Fibroblast of lung (primary cell): Measurements from ENCODE around the gene STAT3. TPM values are rescaled to one million over a fixed set of nuclear protein-coding genes. Genes with fewer than 3 reads are reported as not detected.
A peak's percentile ranks its signal among the peaks of the same experiment; 100 is the strongest.

Source experiments
- DNase-seq, 2 donors: peaks; one replicate each; pipeline versions ENCODE4 v3.0.0 to v3.0.0-alpha.2; 2010; ENCODE audit warnings: low read depth in 2 of 2
- H2AFZ ChIP-seq: 2 replicates; pipeline ENCODE4 v1.5.1; 2012; ENCODE audit warnings: low read length, control low read depth, inconsistent platforms
- H3K27ac ChIP-seq: 2 replicates; pipeline ENCODE4 v1.5.1; 2011; ENCODE audit warnings: low read length, control low read depth; ENCODE audit not compliant: insufficient read depth
- H3K27me3 ChIP-seq: 2 replicates; pipeline ENCODE4 v1.5.1; 2011; ENCODE audit warnings: mild to moderate bottlenecking, low read length; ENCODE audit not compliant: control insufficient read depth, insufficient read depth
- H3K36me3 ChIP-seq: 2 replicates; pipeline ENCODE4 v1.5.1; 2011; ENCODE audit warnings: low read length; ENCODE audit not compliant: control insufficient read depth, insufficient read depth
- H3K4me1 ChIP-seq: 2 replicates; pipeline ENCODE4 v1.5.1; 2011; ENCODE audit warnings: low read length; ENCODE audit not compliant: control insufficient read depth, insufficient read depth; ENCODE audit errors: extremely low read depth
- H3K4me2 ChIP-seq: 2 replicates; pipeline ENCODE4 v1.5.1; 2011; ENCODE audit warnings: low read length, control low read depth; ENCODE audit not compliant: insufficient read depth; ENCODE audit errors: extremely low read depth
- H3K4me3 ChIP-seq, 4 experiments: fragments of 200-600 bp in 1 of 4; sonication (generic) in 1 of 4; replicated peaks in 1 of 4; 2 replicates each; pipeline ENCODE4 v1.5.1; 2011 to 2016; ENCODE audit warnings: low read length in 4 of 4, low read depth in 3 of 4, mild to moderate bottlenecking in 3 of 4, control low read depth in 2 of 4, inconsistent platforms in 1 of 4, mixed read lengths in 1 of 4; ENCODE audit not compliant: insufficient read depth in 1 of 4; ENCODE audit errors: control extremely low read depth in 1 of 4
- H3K79me2 ChIP-seq: 2 replicates; pipeline ENCODE4 v1.5.1; 2012; ENCODE audit warnings: mild to moderate bottlenecking, low read length, inconsistent platforms; ENCODE audit not compliant: control insufficient read depth, insufficient read depth
- H3K9ac ChIP-seq: 2 replicates; pipeline ENCODE4 v1.5.1; 2011; ENCODE audit warnings: mild to moderate bottlenecking, low read length, control low read depth; ENCODE audit not compliant: insufficient read depth
- H3K9me3 ChIP-seq: 2 replicates; pipeline ENCODE4 v1.5.1; 2012; ENCODE audit warnings: low read depth, low read length; ENCODE audit not compliant: control insufficient read depth, insufficient read depth
- H4K20me1 ChIP-seq: 2 replicates; pipeline ENCODE4 v1.5.1; 2011; ENCODE audit warnings: low read length; ENCODE audit not compliant: control insufficient read depth, insufficient read depth; ENCODE audit errors: extremely low read depth
- CTCF ChIP-seq, 2 donors: IDR thresholded peaks in 1 of 2; conservative IDR thresholded peaks in 1 of 2; 1 replicate in 1 of 2; 2 replicates in 1 of 2; pipeline ENCODE4 v1.5.1; 2011 to 2012; ENCODE audit warnings: low read length in 2 of 2, control low read depth in 1 of 2, inconsistent platforms in 1 of 2, low read depth in 1 of 2, mild to moderate bottlenecking in 1 of 2
- EZH2 ChIP-seq: IDR thresholded peaks from 2 replicates; pipeline ENCODE4 v1.5.1; 2012; ENCODE audit warnings: low read length, control low read depth, mild to moderate bottlenecking; ENCODE audit errors: missing control alignments
- polyA plus RNA-seq, 2 donors: library from polyadenylated mRNA; depleted of rRNA in 1 of 2; stranded (reverse) in 1 of 2; unstranded in 1 of 2; fragments of >200 nt; gene quantifications; 2 replicates each; pipeline ENCODE4 v1.2.1, GENCODE V29; 2011 to 2012; ENCODE audit warnings: missing spikeins in 1 of 2
- total RNA-seq: library from RNA; depleted of rRNA; stranded (reverse); fragments of >200 nt; gene quantifications from 2 replicates; pipeline ENCODE4 v1.2.1, GENCODE V29; 2014

STAT3 gene
- total and polyA plus RNA-seq, 2 donors (not counting 1 experiment from before 2014, with no cell fraction given) = 75.0 to 101 TPM

- Histone ChIP-seq H3K4me3 (no peak overlapping the region), H2AFZ (no peak overlapping the region), H3K79me2 (no peaks in the 10 kb centered on the region), H4K20me1 (no peaks in the 10 kb centered on the region), H3K9ac (peak overlapping the region; percentile 27), H3K27ac (peak overlapping the region; percentile 48), H3K36me3 (peaks cover 10% of the 10 kb centered on the region), H3K4me2 (peak overlapping the region; percentile 63), H3K9me3 (no peaks in the 10 kb centered on the region), H3K4me1 (peaks cover 11% of the 10 kb centered on the region), H3K27me3 (no peaks in the 10 kb centered on the region)
- DNase-seq = peak; percentile 70 to 83
- TF ChIP-seq EZH2 (no peak), CTCF (conservative IDR thresholded peaks at IDR 0.05 in 1 of 2, IDR thresholded peaks at IDR 0.05 in 1 of 2; ENCODE audit: low read depth in 1 of 2, low read length in 2 of 2) (peak; percentile 55 to 62)
Measured at GRCh38 chr17:42312285-42313130, 75.7 kb downstream of the STAT3 start.

- Histone ChIP-seq H3K79me2 (no peaks in the 10 kb centered on the region), H3K4me2 (peak overlapping the region; percentile 63), H2AFZ (no peak overlapping the region), H3K27ac (peak overlapping the region; percentile 48), H3K4me3 (peak overlapping the region in 1 of 4 experiments; percentile 10), H3K27me3 (no peaks in the 10 kb centered on the region), H3K36me3 (peaks cover 8% of the 10 kb centered on the region), H3K9me3 (no peaks in the 10 kb centered on the region), H3K9ac (peak overlapping the region; percentile 27), H4K20me1 (no peaks in the 10 kb centered on the region), H3K4me1 (peaks cover 11% of the 10 kb centered on the region)
- TF ChIP-seq EZH2 = no peak
- TF ChIP-seq CTCF (conservative IDR thresholded peaks at IDR 0.05 in 1 of 2, IDR thresholded peaks at IDR 0.05 in 1 of 2; ENCODE audit: low read depth in 1 of 2, low read length in 2 of 2) = no peak
- DNase-seq = no peak
Measured at GRCh38 chr17:42312035-42312284, 76.3 kb downstream of the STAT3 start.

GRCh38 chr17:42311240-42312034 lies 76.8 kb downstream of the STAT3 start:
- H3K79me2 ChIP-seq = no peaks in the 10 kb centered on the region
- H3K36me3 ChIP-seq = peaks cover 4% of the 10 kb centered on the region
- no peaks in the 10 kb centered on the region for H3K9me3 ChIP-seq
- H4K20me1 ChIP-seq = no peaks in the 10 kb centered on the region
- H3K4me2 ChIP-seq = peak overlapping the region; percentile 63
- DNase-seq = peak; percentile 72 to 97
- H3K9ac ChIP-seq = peak overlapping the region; percentile 27
- no peak for TF ChIP-seq EZH2
- TF ChIP-seq CTCF (conservative IDR thresholded peaks at IDR 0.05 in 1 of 2, IDR thresholded peaks at IDR 0.05 in 1 of 2; ENCODE audit: low read depth in 1 of 2, low read length in 2 of 2) = no peak
- H2AFZ ChIP-seq = no peak overlapping the region
- no peak overlapping the region for H3K4me3 ChIP-seq
- peak overlapping the region; percentile 48 for H3K27ac ChIP-seq
- peaks cover 11% of the 10 kb centered on the region for H3K4me1 ChIP-seq
- no peaks in the 10 kb centered on the region for H3K27me3 ChIP-seq
